ENCODE measurements around the gene MACROH2A1.

GRCh38 chr5:135318924-135319323 is 80.1 kb downstream of the MACROH2A1 start:
- TF ChIP-seq CTCF (IDR thresholded peaks at IDR 0.05 in 4 of 5, conservative IDR thresholded peaks at IDR 0.05 in 1 of 5) (no peak), POLR2A (IDR thresholded peaks at IDR 0.05) (no peak)
